ENCODE data around the gene LONP2. TPM values are rescaled to one million over a fixed set of nuclear protein-coding genes. Genes with fewer than 3 reads are reported as not detected.

Gene LONP2
- total RNA-seq, 1 experiment from 2014 or later: 83.3 TPM

DNA sequence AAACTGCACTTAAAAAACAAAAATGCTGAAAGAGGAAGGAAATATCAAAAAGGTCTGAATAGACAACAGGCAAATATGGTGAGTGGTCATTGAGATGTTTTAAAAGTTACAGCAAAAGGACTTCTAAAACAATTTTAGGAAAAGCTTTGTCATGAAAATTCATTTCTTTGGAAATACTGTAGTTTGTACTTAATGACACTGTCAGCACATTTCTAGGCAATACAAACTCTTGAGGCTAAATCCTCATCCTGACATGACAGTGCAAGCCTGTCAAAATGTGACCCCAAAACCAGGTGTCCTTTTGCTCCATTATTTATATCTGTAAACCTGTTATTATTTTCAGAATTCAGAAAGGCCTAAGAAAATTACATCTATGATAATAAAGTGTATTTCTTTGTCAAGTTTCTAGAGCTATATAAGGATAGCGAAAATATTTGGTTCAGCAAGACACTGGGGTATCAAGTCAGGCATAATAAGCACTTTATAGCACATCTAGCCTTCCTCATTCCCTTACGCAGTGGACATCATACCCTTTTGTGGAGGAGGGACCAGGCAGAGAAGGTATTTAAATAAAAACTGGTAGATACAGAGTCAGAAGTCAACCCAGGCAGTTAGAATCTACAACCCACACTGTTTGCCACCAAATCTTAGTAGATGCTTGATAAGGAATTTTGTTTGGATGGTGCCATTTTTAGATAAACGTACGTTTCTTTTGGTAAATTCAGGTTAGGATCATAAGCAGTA, 112.7 kb downstream of the LONP2 start:
- Mint-ChIP-seq H3K27me3 (ENCODE audit: unreplicated experiment) (no peaks in the 10 kb centered on the region), H3K4me3 (ENCODE audit: low read depth, unreplicated experiment) (no peak overlapping the region), H3K27ac (ENCODE audit: unreplicated experiment) (no peak overlapping the region), H3K36me3 (ENCODE audit: insufficient read depth, unreplicated experiment) (peaks cover 72% of the 10 kb centered on the region), H3K4me1 (ENCODE audit: low read depth, unreplicated experiment) (peaks cover under 1% of the 10 kb centered on the region), H3K9me3 (ENCODE audit: low read depth, unreplicated experiment) (no peaks in the 10 kb centered on the region)
- TF ChIP-seq, protein P1, sequence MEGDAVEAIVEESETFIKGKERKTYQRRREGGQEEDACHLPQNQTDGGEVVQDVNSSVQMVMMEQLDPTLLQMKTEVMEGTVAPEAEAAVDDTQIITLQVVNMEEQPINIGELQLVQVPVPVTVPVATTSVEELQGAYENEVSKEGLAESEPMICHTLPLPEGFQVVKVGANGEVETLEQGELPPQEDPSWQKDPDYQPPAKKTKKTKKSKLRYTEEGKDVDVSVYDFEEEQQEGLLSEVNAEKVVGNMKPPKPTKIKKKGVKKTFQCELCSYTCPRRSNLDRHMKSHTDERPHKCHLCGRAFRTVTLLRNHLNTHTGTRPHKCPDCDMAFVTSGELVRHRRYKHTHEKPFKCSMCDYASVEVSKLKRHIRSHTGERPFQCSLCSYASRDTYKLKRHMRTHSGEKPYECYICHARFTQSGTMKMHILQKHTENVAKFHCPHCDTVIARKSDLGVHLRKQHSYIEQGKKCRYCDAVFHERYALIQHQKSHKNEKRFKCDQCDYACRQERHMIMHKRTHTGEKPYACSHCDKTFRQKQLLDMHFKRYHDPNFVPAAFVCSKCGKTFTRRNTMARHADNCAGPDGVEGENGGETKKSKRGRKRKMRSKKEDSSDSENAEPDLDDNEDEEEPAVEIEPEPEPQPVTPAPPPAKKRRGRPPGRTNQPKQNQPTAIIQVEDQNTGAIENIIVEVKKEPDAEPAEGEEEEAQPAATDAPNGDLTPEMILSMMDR (IDR thresholded peaks at IDR 0.05; ENCODE audit: unreplicated experiment): no peak
- DNase-seq: no peak
- no TSS peak for BruUV-seq (replicated peaks)
- CTCF ChIA-PET: interaction anchor here (1.4 kb wide), 1 partner anchor 170 kb away, joined by 6 read pairs; no protein-coding TSS in a partner anchor
- intact Hi-C loops (cut with micrococcal nuclease; ENCODE audit: unreplicated experiment): no loop called here

DNA sequence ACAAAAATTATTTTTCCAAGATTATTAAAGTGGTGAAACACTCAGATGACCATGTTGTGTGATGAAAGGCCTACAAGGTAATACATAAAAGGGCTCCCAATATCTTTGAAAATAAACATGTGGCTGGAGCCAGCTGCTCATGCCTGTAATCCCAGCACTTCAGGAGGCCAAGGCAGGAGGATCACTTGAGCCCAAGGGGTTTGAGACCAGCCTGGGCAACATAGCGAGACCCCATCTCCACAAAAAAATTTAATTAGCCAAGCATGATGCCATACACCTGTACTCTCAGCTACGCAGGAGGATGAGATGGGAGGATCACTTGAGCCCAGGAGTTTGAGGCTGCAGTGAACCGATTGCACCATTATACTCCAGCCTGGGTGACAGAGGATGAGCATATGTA, 114.3 kb downstream of the LONP2 start:
- peaks cover 17% of the 10 kb centered on the region for H3K4me1 Mint-ChIP-seq (ENCODE audit: low read depth, unreplicated experiment)
- TF ChIP-seq, protein P1 (IDR thresholded peaks at IDR 0.05; ENCODE audit: unreplicated experiment): no peak
- H3K27ac Mint-ChIP-seq (ENCODE audit: unreplicated experiment): no peak overlapping the region
- no TSS peak for BruUV-seq (replicated peaks)
- DNase-seq: no peak
- intact Hi-C loops (cut with micrococcal nuclease; ENCODE audit: unreplicated experiment): no loop called here
- H3K4me3 Mint-ChIP-seq (ENCODE audit: low read depth, unreplicated experiment): no peak overlapping the region
- no peaks in the 10 kb centered on the region for H3K9me3 Mint-ChIP-seq (ENCODE audit: low read depth, unreplicated experiment)
- no peaks in the 10 kb centered on the region for H3K27me3 Mint-ChIP-seq (ENCODE audit: unreplicated experiment)
- peaks cover 80% of the 10 kb centered on the region for H3K36me3 Mint-ChIP-seq (ENCODE audit: insufficient read depth, unreplicated experiment)
- CTCF ChIA-PET: no interaction called here

GRCh38 chr16:48359983-48360382, 115.9 kb downstream of the LONP2 start:
- TF ChIP-seq, protein P1 (IDR thresholded peaks at IDR 0.05; ENCODE audit: unreplicated experiment): no peak
- no peak overlapping the region for H3K4me3 Mint-ChIP-seq (ENCODE audit: low read depth, unreplicated experiment)
- H3K9me3 Mint-ChIP-seq (ENCODE audit: low read depth, unreplicated experiment): no peaks in the 10 kb centered on the region
- H3K36me3 Mint-ChIP-seq (ENCODE audit: insufficient read depth, unreplicated experiment): peaks cover 79% of the 10 kb centered on the region
- no TSS peak for BruUV-seq (replicated peaks)
- H3K27me3 Mint-ChIP-seq (ENCODE audit: unreplicated experiment): no peaks in the 10 kb centered on the region
- no peak for DNase-seq
- intact Hi-C loops (cut with micrococcal nuclease; ENCODE audit: unreplicated experiment): no loop called here
- H3K27ac Mint-ChIP-seq (ENCODE audit: unreplicated experiment): no peak overlapping the region
- CTCF ChIA-PET: interaction anchor here (0.9 kb wide), 1 partner anchor 166 kb away, joined by 3 read pairs; no protein-coding TSS in a partner anchor
- H3K4me1 Mint-ChIP-seq (ENCODE audit: low read depth, unreplicated experiment): peaks cover 27% of the 10 kb centered on the region

DNA sequence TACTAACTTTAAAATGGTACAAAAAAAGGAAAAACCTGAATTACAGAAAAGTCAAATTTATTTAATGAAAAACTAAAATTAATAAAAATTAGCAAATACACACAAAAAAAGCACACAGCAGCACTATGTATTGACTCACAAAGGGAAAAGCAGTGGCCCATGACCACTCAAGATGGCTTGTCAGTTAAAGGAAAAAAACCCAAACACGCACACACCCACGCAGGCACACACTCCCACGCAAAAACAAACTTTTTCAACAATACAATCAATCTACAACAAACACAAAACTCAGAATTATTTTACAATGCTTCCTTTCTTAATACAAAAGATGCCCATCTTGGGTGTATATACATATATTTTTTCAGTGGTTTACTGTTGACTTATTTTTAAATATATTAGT, 116.9 kb downstream of the LONP2 start:
- Mint-ChIP-seq H3K27me3 (ENCODE audit: unreplicated experiment) (no peaks in the 10 kb centered on the region), H3K27ac (ENCODE audit: unreplicated experiment) (no peak overlapping the region), H3K36me3 (ENCODE audit: insufficient read depth, unreplicated experiment) (peaks cover 82% of the 10 kb centered on the region), H3K9me3 (ENCODE audit: low read depth, unreplicated experiment) (no peaks in the 10 kb centered on the region), H3K4me1 (ENCODE audit: low read depth, unreplicated experiment) (peaks cover 35% of the 10 kb centered on the region), H3K4me3 (ENCODE audit: low read depth, unreplicated experiment) (no peak overlapping the region)
- CTCF ChIA-PET: interaction anchor here (0.9 kb wide), 1 partner anchor 165 kb away, joined by 3 read pairs; no protein-coding TSS in a partner anchor
- no TSS peak for BruUV-seq (replicated peaks)
- TF ChIP-seq, protein P1 (IDR thresholded peaks at IDR 0.05; ENCODE audit: unreplicated experiment): no peak
- no peak for DNase-seq
- intact Hi-C loops (cut with micrococcal nuclease; ENCODE audit: unreplicated experiment): no loop called here
